HG03060 (cell line): Measurements from ENCODE around the gene TUBE1.

Source experiments
- ATAC-seq: cut with Tn5 transposase; IDR thresholded peaks from one replicate; pipeline ENCODE4 v1.9.1; 2021; ENCODE audit warnings: low read depth, moderate number of reproducible peaks; ENCODE audit not compliant: unreplicated experiment

The TUBE1 gene

GRCh38 chr6:112038268-112038667, 49.0 kb downstream of the TUBE1 start:
- ATAC-seq = no peak

GRCh38 chr6:112037783-112038216, 49.5 kb downstream of the TUBE1 start:
- ATAC-seq = no peak

- no peak for ATAC-seq
Measured at GRCh38 chr6:112036088-112036637, 51.1 kb downstream of the TUBE1 start.

GRCh38 chr6:112034616-112034995, 52.7 kb downstream of the TUBE1 start:
- no peak for ATAC-seq

- no peak for ATAC-seq
Measured at GRCh38 chr6:112033791-112034615, 53.3 kb downstream of the TUBE1 start.

- no peak for ATAC-seq
Measured at GRCh38 chr6:112032728-112033127, 54.6 kb downstream of the TUBE1 start.

GRCh38 chr6:112031960-112032359, 55.3 kb downstream of the TUBE1 start:
- no peak for ATAC-seq

- ATAC-seq = no peak
Measured at GRCh38 chr6:112030961-112031660, 56.2 kb downstream of the TUBE1 start.

- no peak for ATAC-seq
Measured at GRCh38 chr6:112030206-112030960, 56.9 kb downstream of the TUBE1 start.

- ATAC-seq = no peak
Measured at GRCh38 chr6:112029045-112029822, 58.0 kb downstream of the TUBE1 start.

- ATAC-seq = no peak
Measured at GRCh38 chr6:112027942-112028674, 59.2 kb downstream of the TUBE1 start.

GRCh38 chr6:112026933-112027332, 60.3 kb downstream of the TUBE1 start:
- no peak for ATAC-seq

GRCh38 chr6:112024464-112024863, 62.8 kb downstream of the TUBE1 start:
- no peak for ATAC-seq

- ATAC-seq = no peak
Measured at GRCh38 chr6:112022749-112023148, 64.5 kb downstream of the TUBE1 start.

GRCh38 chr6:112021691-112022310, 65.5 kb downstream of the TUBE1 start:
- no peak for ATAC-seq
